ENCODE data around the gene PLCL2.

DNA sequence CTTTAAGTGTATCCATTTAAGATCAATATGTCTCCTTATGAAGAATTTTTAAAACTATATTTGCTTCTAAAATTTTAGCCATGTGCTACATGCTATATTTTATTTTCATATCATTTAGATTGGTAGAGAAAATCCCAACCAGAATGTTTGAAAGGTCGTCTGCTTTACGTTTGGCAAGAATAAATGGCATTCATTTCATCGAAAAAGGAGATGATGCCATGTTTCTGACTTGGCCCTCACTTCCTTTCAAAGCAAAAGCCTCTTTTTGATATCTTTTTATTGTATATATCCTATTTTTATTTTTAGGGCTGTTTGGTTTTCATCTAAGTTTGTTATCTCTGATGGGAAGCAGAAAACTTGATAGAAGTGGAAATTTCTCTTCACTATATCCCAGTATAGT is 176.2 kb downstream of the PLCL2 start:
- TF ChIP-seq POLR2AphosphoS5 (IDR thresholded peaks at IDR 0.05; ENCODE audit: borderline replicate concordance, low read depth, low read length), result no peak
- TF ChIP-seq EZH2 (IDR thresholded peaks at IDR 0.05), result no peak

All from SK-N-MC (cell line).